K562 (cell line): Measurements from ENCODE around the gene MYBPC3. TPM values are rescaled to one million over a fixed set of nuclear protein-coding genes. Genes with fewer than 3 reads are reported as not detected.
A peak's percentile ranks its signal among the peaks of the same experiment; 100 is the strongest.

ENCODE experiments used
- ATF1 ChIP-seq, 2 experiments: fragments of 450-650 bp in 1 of 2; IDR thresholded peaks; 2 replicates each; pipeline ENCODE4 v1.6.1; 2016; ENCODE audit warnings: missing compliant biosample characterization in 1 of 2, missing genetic modification characterization in 1 of 2
- CBFA2T3 ChIP-seq: fragments of 450-650 bp; IDR thresholded peaks from 2 replicates; pipeline ENCODE4 v1.6.1; 2017
- EWSR1 ChIP-seq: fragments of 450-650 bp; IDR thresholded peaks from 2 replicates; pipeline ENCODE4 v1.6.1; 2018; ENCODE audit warnings: borderline replicate concordance, mild to moderate bottlenecking, low read depth, moderate library complexity; ENCODE audit not compliant: partially characterized antibody
- LEF1 ChIP-seq: fragments of 450-650 bp; IDR thresholded peaks from 2 replicates; pipeline ENCODE4 v1.6.1; 2016; ENCODE audit warnings: mild to moderate bottlenecking
- PRPF4 ChIP-seq: fragments of 200-400 bp; formaldehyde crosslinking; IDR thresholded peaks from one replicate; pipeline ENCODE4 v1.6.1; 2017; ENCODE audit warnings: low read length, low read depth, mild to moderate bottlenecking; ENCODE audit not compliant: insufficient read depth, poor library complexity, severe bottlenecking
- RBM39 ChIP-seq: fragments of 200-400 bp; formaldehyde crosslinking; optimal IDR thresholded peaks from 2 replicates; pipeline ENCODE3; 2018; ENCODE audit warnings: low read depth, low read length
- SMC3 ChIP-seq: conservative IDR thresholded peaks from 2 replicates; pipeline ENCODE4 v1.6.1; 2011; ENCODE audit warnings: low read depth, low read length, improper control_type of control experiment; ENCODE audit not compliant: insufficient read depth
- TAF1 ChIP-seq: IDR thresholded peaks from 2 replicates; pipeline ENCODE4 v1.6.1; 2011; ENCODE audit warnings: mild to moderate bottlenecking, low read length, moderate library complexity; ENCODE audit not compliant: insufficient read depth, control insufficient read depth, severe bottlenecking; ENCODE audit errors: extremely low read depth
- ZBTB7A ChIP-seq: IDR thresholded peaks from 2 replicates; pipeline ENCODE4 v1.6.1; 2011; ENCODE audit warnings: low read depth, mild to moderate bottlenecking, low read length, moderate library complexity, borderline replicate concordance; ENCODE audit not compliant: control insufficient read depth
- ZKSCAN8 ChIP-seq: fragments of 200-800 bp; sonication (Bioruptor generic); IDR thresholded peaks from 2 replicates; pipeline ENCODE4 v1.6.1; 2016; ENCODE audit warnings: missing genetic modification characterization, missing compliant biosample characterization
- ZNF12 ChIP-seq: sonication (generic); formaldehyde crosslinking; IDR thresholded peaks from 2 replicates; pipeline ENCODE4 v1.4.0; 2020; ENCODE audit warnings: mild to moderate bottlenecking, missing genetic modification reagents
- ZNF146 ChIP-seq: IDR thresholded peaks from one replicate; pipeline ENCODE4 v1.6.1; 2018; ENCODE audit warnings: missing compliant biosample characterization; ENCODE audit not compliant: unreplicated experiment
- ZNF212 ChIP-seq: fragments of 450-650 bp; formaldehyde crosslinking; IDR thresholded peaks from 2 replicates; pipeline ENCODE4 v1.4.0; 2020; ENCODE audit warnings: mild to moderate bottlenecking
- ZNF431 ChIP-seq: sonication (generic); formaldehyde crosslinking; IDR thresholded peaks from 2 replicates; pipeline ENCODE4 v1.8.0; 2022; ENCODE audit warnings: mild to moderate bottlenecking, missing genetic modification reagents
- polyA plus RNA-seq, 8 experiments: library from polyadenylated mRNA; depleted of rRNA in 4 of 8; stranded (reverse) in 5 of 8; unstranded in 3 of 8; fragments of >200 nt; fragmentation: Nextera tagmentation in 2 of 8; fragmentation: Illumina TruSeq in 1 of 8; extraction: Ambion mirVana in 2 of 8; extraction: Trizol in 1 of 8; gene quantifications; 2 replicates each; pipeline versions ENCODE4 v1.2.1 to v1.2.3, GENCODE V29; 2011 to 2014; ENCODE audit warnings: inconsistent platforms in 1 of 8, missing spikeins in 1 of 8
- total RNA-seq, 7 experiments: library from RNA; depleted of rRNA in 6 of 7; stranded (reverse); fragments of >200 nt in 6 of 7; fragmentation: Illumina TruSeq in 2 of 7; extraction: Trizol in 2 of 7; gene quantifications; 2 replicates each; pipeline versions ENCODE4 v1.2.1 to v1.2.3, GENCODE V29; 2011 to 2021; ENCODE audit warnings: low replicate concordance in 1 of 7
- TF ChIP-seq, protein P1 (sequence below): fragments of 250-450 bp; sonication (Bioruptor Pico); IDR thresholded peaks from 2 replicates; pipeline ENCODE4 v1.8.0; 2022; ENCODE audit warnings: moderate library complexity, mild to moderate bottlenecking, inconsistent platforms
- TF ChIP-seq, protein P2 (sequence below): IDR thresholded peaks from 3 replicates; pipeline ENCODE4 v1.6.1; 2011; ENCODE audit warnings: borderline replicate concordance, mild to moderate bottlenecking; ENCODE audit not compliant: insufficient read length, insufficient read depth
- TF ChIP-seq, protein P3 (sequence below): fragments of 250-450 bp; sonication (Bioruptor Pico); IDR thresholded peaks from 2 replicates; pipeline ENCODE4 v1.5.0; 2021; ENCODE audit warnings: mild to moderate bottlenecking, borderline replicate concordance
- TF ChIP-seq, protein P4 (sequence below): fragments of 250-450 bp; sonication (Bioruptor Pico); IDR thresholded peaks from 2 replicates; pipeline ENCODE4 v1.8.0; 2021; ENCODE audit warnings: moderate library complexity, mild to moderate bottlenecking, inconsistent platforms
- TF ChIP-seq, protein P5 (sequence below): sonication (generic); formaldehyde crosslinking; IDR thresholded peaks from 2 replicates; pipeline ENCODE4 v1.9.0; 2022; ENCODE audit warnings: mild to moderate bottlenecking, missing genetic modification reagents

The MYBPC3 gene
- total and polyA plus RNA-seq, 9 of the 15 experiments (the other 6 are each of a cell fraction or from before 2014, with no cell fraction given) = 0.01 TPM; not detected in 8

DNA sequence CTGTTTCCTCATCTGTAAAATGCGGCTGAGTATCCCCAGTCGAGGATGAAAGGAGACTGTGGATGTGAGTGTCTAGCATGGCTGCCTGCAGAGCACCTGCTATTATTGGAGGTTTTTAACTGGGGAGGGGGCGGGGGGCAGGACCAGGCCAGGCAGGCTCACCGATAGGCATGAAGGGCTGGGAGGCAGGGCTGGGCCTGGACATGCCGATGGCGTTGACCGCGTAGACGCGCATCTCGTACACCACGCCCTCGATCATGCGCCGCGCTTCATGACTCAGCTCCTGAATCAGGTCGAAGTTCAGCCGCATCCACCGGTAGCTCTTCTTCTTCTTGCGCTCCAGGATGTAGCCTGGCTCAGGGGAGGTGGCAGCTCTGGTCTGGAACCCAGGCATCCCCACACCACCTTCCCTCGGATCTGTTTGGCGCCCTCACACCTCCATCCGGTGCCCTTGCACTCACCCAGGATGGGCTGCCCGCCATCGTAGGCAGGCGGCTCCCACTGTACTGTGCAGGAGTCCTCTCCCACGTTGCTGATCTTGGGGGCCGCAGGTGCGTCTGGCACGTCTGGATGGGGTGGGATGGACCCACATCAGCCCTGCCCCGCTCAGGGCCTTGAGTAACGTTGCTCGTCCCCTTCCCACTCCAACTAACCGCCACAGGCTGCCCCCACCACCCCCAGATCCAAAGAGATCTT is 15.1 kb downstream of the MYBPC3 start (continued):
- TF ChIP-seq EWSR1 = no peak
- no peak for TF ChIP-seq RBM39
- TF ChIP-seq, protein P1, sequence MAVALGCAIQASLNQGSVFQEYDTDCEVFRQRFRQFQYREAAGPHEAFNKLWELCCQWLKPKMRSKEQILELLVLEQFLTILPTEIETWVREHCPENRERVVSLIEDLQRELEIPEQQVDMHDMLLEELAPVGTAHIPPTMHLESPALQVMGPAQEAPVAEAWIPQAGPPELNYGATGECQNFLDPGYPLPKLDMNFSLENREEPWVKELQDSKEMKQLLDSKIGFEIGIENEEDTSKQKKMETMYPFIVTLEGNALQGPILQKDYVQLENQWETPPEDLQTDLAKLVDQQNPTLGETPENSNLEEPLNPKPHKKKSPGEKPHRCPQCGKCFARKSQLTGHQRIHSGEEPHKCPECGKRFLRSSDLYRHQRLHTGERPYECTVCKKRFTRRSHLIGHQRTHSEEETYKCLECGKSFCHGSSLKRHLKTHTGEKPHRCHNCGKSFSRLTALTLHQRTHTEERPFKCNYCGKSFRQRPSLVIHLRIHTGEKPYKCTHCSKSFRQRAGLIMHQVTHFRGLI (CRISPR knock-in tag) = no peak
- TF ChIP-seq, protein P2, sequence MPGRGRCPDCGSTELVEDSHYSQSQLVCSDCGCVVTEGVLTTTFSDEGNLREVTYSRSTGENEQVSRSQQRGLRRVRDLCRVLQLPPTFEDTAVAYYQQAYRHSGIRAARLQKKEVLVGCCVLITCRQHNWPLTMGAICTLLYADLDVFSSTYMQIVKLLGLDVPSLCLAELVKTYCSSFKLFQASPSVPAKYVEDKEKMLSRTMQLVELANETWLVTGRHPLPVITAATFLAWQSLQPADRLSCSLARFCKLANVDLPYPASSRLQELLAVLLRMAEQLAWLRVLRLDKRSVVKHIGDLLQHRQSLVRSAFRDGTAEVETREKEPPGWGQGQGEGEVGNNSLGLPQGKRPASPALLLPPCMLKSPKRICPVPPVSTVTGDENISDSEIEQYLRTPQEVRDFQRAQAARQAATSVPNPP = no peak
- no peak for TF ChIP-seq ZNF12 (CRISPR knock-in tag)
- no peak for TF ChIP-seq TAF1
- no peak for TF ChIP-seq SMC3
- TF ChIP-seq CBFA2T3 = no peak
- TF ChIP-seq ZNF431 = no peak
- TF ChIP-seq, protein P3, sequence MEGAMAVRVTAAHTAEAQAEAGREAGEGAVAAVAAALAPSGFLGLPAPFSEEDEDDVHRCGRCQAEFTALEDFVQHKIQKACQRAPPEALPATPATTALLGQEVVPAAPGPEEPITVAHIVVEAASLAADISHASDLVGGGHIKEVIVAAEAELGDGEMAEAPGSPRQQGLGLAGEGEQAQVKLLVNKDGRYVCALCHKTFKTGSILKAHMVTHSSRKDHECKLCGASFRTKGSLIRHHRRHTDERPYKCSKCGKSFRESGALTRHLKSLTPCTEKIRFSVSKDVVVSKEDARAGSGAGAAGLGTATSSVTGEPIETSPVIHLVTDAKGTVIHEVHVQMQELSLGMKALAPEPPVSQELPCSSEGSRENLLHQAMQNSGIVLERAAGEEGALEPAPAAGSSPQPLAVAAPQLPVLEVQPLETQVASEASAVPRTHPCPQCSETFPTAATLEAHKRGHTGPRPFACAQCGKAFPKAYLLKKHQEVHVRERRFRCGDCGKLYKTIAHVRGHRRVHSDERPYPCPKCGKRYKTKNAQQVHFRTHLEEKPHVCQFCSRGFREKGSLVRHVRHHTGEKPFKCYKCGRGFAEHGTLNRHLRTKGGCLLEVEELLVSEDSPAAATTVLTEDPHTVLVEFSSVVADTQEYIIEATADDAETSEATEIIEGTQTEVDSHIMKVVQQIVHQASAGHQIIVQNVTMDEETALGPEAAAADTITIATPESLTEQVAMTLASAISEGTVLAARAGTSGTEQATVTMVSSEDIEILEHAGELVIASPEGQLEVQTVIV = no peak
- TF ChIP-seq ATF1 (CRISPR knock-in tag; IDR thresholded peaks at IDR 0.05) = no peak
- peak; percentile 55; the same call in 1 of the 2 replicates for TF ChIP-seq ATF1 (tag; IDR thresholded peaks at IDR 0.05)
- no peak for TF ChIP-seq PRPF4
- no peak for TF ChIP-seq ZKSCAN8 (CRISPR knock-in tag)
- TF ChIP-seq, protein P4, sequence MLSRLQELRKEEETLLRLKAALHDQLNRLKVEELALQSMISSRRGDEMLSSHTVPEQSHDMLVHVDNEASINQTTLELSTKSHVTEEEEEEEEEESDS (CRISPR knock-in tag) = no peak
- TF ChIP-seq LEF1 = no peak
- TF ChIP-seq ZNF212 (CRISPR knock-in tag) = no peak
- TF ChIP-seq ZNF146 = no peak
- TF ChIP-seq, protein P5, sequence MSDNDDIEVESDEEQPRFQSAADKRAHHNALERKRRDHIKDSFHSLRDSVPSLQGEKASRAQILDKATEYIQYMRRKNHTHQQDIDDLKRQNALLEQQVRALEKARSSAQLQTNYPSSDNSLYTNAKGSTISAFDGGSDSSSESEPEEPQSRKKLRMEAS (CRISPR knock-in tag) = peak; percentile 56; the same call in 1 of the 2 replicates
- peak; percentile 19; the same call in 1 of the 2 replicates for TF ChIP-seq ZBTB7A
